Breast epithelium (tissue), 4 donors: Measurements from ENCODE around the gene SHC3. TPM values are rescaled to one million over a fixed set of nuclear protein-coding genes. Genes with fewer than 3 reads are reported as not detected.

Experiments used
- DNase-seq, 2 donors: peaks; one replicate each; pipeline ENCODE4 v3.0.0-alpha.2; 2019; ENCODE audit warnings: low spot score in 2 of 2
- H3K27ac ChIP-seq, 2 donors: fragments of 200-600 bp; sonication (generic) in 1 of 2; one replicate each; pipeline ENCODE4 v1.5.1; 2016 to 2019; ENCODE audit warnings: mild to moderate bottlenecking in 1 of 2
- H3K27me3 ChIP-seq, 2 donors: fragments of 200-600 bp; sonication (generic) in 1 of 2; one replicate each; pipeline versions ENCODE4 v1.5.1 to v1.6.0; 2017 to 2019; ENCODE audit warnings: control low read depth in 1 of 2, mild to moderate bottlenecking in 1 of 2
- H3K36me3 ChIP-seq: fragments of 200-600 bp; one replicate; pipeline ENCODE4 v1.5.1; 2019
- H3K4me1 ChIP-seq, 2 donors: fragments of 200-600 bp; sonication (generic); one replicate each; pipeline ENCODE4 v1.5.1; 2016 to 2019; ENCODE audit warnings: control low read depth in 1 of 2
- H3K4me3 ChIP-seq, 3 donors: fragments of 200-600 bp; sonication (generic); 1 replicate in 2 of 3; 2 replicates in 1 of 3; pipeline ENCODE4 v1.5.1; 2016 to 2019; ENCODE audit warnings: mild to moderate bottlenecking in 3 of 3, moderate library complexity in 2 of 3
- H3K9me3 ChIP-seq, 2 donors: fragments of 200-600 bp; sonication (generic) in 1 of 2; one replicate each; pipeline ENCODE4 v1.5.1; 2016 to 2019; ENCODE audit warnings: control low read depth in 1 of 2
- CTCF ChIP-seq, 3 donors: fragments of 450-650 bp; IDR thresholded peaks; one replicate each; pipeline ENCODE4 v1.5.1; 2016 to 2017; ENCODE audit warnings: antibody characterized with exemption in 3 of 3, mild to moderate bottlenecking in 3 of 3, moderate library complexity in 3 of 3
- POLR2A ChIP-seq: fragments of 450-650 bp; IDR thresholded peaks from one replicate; pipeline ENCODE4 v1.6.1; 2016; ENCODE audit warnings: antibody characterized with exemption, mild to moderate bottlenecking, moderate library complexity
- POLR2AphosphoS5 ChIP-seq, 3 donors: sonication (generic); formaldehyde crosslinking; IDR thresholded peaks; one replicate each; pipeline ENCODE4 v1.6.1; 2017; ENCODE audit warnings: antibody characterized with exemption in 3 of 3
- intact Hi-C: fragments of 100-400 bp; cut with DNase I; formaldehyde crosslinking; loops from one replicate; pipeline ENCODE4 v1.15.1; 2023; ENCODE audit warnings: low total_unique reads
- total RNA-seq, 3 donors: library from RNA; depleted of rRNA; stranded (reverse); fragments of >200 nt; gene quantifications; one replicate each; pipeline ENCODE4 v1.1.0, GENCODE V29; 2016

The SHC3 gene
- total RNA-seq, 3 donors from 2014 or later: 1.0 to 6.7 (median 2.3) TPM

- no peaks in the 10 kb centered on the region for H3K9me3 ChIP-seq
- H3K36me3 ChIP-seq: no peaks in the 10 kb centered on the region
- DNase-seq: peak in 1 of 2 donors; percentile 7
- intact Hi-C loops: no loop called here
- no peak overlapping the region for H3K27ac ChIP-seq
- TF ChIP-seq CTCF (IDR thresholded peaks at IDR 0.05) (no peak), POLR2A (no peak), POLR2AphosphoS5 (IDR thresholded peaks at IDR 0.05) (no peak)
- no peak overlapping the region for H3K4me3 ChIP-seq
- H3K27me3 ChIP-seq: no peaks in the 10 kb centered on the region
- peaks cover 0 to 9% of the 10 kb centered on the region in 2 donors for H3K4me1 ChIP-seq
These were observed 173.3 kb downstream of the SHC3 start for GRCh38 chr9:89005323-89005722.

- no peak overlapping the region for H3K27ac ChIP-seq
- intact Hi-C loops: loop anchor here (5.0 kb wide), 2 partner anchors 411 to 1756 kb away; no protein-coding TSS in a partner anchor
- no peak overlapping the region for H3K4me3 ChIP-seq
- H3K9me3 ChIP-seq: no peaks in the 10 kb centered on the region
- no peaks in the 10 kb centered on the region for H3K27me3 ChIP-seq
- no peaks in the 10 kb centered on the region for H3K36me3 ChIP-seq
- H3K4me1 ChIP-seq: peaks cover 0 to 9% of the 10 kb centered on the region in 2 donors
- TF ChIP-seq CTCF (IDR thresholded peaks at IDR 0.05): no peak
- TF ChIP-seq POLR2A: no peak
- no peak for TF ChIP-seq POLR2AphosphoS5 (IDR thresholded peaks at IDR 0.05)
- DNase-seq: peak in 1 of 2 donors; percentile 3
These were observed 175.6 kb downstream of the SHC3 start for GRCh38 chr9:89002987-89003386.

GRCh38 chr9:89001917-89002540, 176.6 kb downstream of the SHC3 start:
- peaks cover 0 to 9% of the 10 kb centered on the region in 2 donors for H3K4me1 ChIP-seq
- no peaks in the 10 kb centered on the region for H3K27me3 ChIP-seq

GRCh38 chr9:89000973-89001916, 177.4 kb downstream of the SHC3 start:
- TF ChIP-seq POLR2A (no peak), CTCF (IDR thresholded peaks at IDR 0.05) (peak; percentile 68 to 92 (median 87)), POLR2AphosphoS5 (IDR thresholded peaks at IDR 0.05) (no peak)
- DNase-seq: peak; percentile 76 to 86
- H3K36me3 ChIP-seq: no peaks in the 10 kb centered on the region
- H3K4me3 ChIP-seq: peak overlapping the region in 2 of 3 donors; percentile 26 to 57
- no peaks in the 10 kb centered on the region for H3K27me3 ChIP-seq
- no peaks in the 10 kb centered on the region for H3K9me3 ChIP-seq
- H3K4me1 ChIP-seq: peaks cover 0 to 9% of the 10 kb centered on the region in 2 donors
- intact Hi-C loops: loop anchor here (5.0 kb wide), 2 partner anchors 409 to 1754 kb away; no protein-coding TSS in a partner anchor
- peak overlapping the region; percentile 2 to 45 for H3K27ac ChIP-seq

More at GRCh38 chr9:89001917-89002540, 176.6 kb downstream of the SHC3 start:
- Histone ChIP-seq H3K36me3 (no peaks in the 10 kb centered on the region), H3K27ac (peak overlapping the region in 1 of 2 donors; percentile 45), H3K4me3 (no peak overlapping the region), H3K9me3 (no peaks in the 10 kb centered on the region)
- intact Hi-C loops: loop anchor here (5.0 kb wide), 2 partner anchors 410 to 1755 kb away; no protein-coding TSS in a partner anchor
- peak in 1 of 2 donors; percentile 9 for DNase-seq
- TF ChIP-seq CTCF (IDR thresholded peaks at IDR 0.05) (no peak), POLR2A (no peak), POLR2AphosphoS5 (IDR thresholded peaks at IDR 0.05) (no peak)
